HL-60 (cell line): Measurements from ENCODE around the gene TAP2.
"Not testable (repeated sequence)": the region's sequence is repeated elsewhere in the genome, so short reads cannot be mapped to it uniquely, and the experiment has no call there.

Experiments used
- GABPA ChIP-seq: IDR thresholded peaks from 2 replicates; pipeline ENCODE4 v1.6.1; 2012; ENCODE audit warnings: low read depth
- TF ChIP-seq, protein P1 (sequence below): IDR thresholded peaks from one replicate; pipeline ENCODE4 v1.5.1; 2011; ENCODE audit warnings: low read length, control low read depth, inconsistent platforms; ENCODE audit not compliant: insufficient read depth
- TF ChIP-seq, protein P2 (sequence below): IDR thresholded peaks from 2 replicates; pipeline ENCODE4 v1.6.1; 2012; ENCODE audit warnings: low read depth; ENCODE audit not compliant: insufficient replicate concordance

DNA sequence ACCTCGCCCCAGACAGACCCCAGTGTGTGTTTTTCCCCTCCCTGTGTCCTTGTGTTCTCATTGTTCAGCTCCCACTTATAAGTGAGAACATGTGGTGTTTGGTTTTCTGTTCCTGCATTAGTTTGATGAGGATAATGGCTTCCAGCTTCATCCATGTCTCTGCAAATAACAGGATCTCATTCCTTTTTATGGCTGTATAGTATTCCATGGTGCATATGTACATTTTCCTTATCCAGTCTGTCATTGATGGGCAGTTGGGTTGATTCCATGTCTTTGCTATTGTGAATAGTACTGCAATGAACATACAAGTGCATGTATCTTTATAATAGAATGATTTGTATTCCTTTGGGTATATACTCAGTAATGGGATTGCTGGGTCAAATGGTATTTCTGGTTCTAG is 35.4 kb upstream of the TAP2 start:
- TF ChIP-seq, protein P1, sequence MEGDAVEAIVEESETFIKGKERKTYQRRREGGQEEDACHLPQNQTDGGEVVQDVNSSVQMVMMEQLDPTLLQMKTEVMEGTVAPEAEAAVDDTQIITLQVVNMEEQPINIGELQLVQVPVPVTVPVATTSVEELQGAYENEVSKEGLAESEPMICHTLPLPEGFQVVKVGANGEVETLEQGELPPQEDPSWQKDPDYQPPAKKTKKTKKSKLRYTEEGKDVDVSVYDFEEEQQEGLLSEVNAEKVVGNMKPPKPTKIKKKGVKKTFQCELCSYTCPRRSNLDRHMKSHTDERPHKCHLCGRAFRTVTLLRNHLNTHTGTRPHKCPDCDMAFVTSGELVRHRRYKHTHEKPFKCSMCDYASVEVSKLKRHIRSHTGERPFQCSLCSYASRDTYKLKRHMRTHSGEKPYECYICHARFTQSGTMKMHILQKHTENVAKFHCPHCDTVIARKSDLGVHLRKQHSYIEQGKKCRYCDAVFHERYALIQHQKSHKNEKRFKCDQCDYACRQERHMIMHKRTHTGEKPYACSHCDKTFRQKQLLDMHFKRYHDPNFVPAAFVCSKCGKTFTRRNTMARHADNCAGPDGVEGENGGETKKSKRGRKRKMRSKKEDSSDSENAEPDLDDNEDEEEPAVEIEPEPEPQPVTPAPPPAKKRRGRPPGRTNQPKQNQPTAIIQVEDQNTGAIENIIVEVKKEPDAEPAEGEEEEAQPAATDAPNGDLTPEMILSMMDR: not testable (repeated sequence)
- TF ChIP-seq, protein P2, sequence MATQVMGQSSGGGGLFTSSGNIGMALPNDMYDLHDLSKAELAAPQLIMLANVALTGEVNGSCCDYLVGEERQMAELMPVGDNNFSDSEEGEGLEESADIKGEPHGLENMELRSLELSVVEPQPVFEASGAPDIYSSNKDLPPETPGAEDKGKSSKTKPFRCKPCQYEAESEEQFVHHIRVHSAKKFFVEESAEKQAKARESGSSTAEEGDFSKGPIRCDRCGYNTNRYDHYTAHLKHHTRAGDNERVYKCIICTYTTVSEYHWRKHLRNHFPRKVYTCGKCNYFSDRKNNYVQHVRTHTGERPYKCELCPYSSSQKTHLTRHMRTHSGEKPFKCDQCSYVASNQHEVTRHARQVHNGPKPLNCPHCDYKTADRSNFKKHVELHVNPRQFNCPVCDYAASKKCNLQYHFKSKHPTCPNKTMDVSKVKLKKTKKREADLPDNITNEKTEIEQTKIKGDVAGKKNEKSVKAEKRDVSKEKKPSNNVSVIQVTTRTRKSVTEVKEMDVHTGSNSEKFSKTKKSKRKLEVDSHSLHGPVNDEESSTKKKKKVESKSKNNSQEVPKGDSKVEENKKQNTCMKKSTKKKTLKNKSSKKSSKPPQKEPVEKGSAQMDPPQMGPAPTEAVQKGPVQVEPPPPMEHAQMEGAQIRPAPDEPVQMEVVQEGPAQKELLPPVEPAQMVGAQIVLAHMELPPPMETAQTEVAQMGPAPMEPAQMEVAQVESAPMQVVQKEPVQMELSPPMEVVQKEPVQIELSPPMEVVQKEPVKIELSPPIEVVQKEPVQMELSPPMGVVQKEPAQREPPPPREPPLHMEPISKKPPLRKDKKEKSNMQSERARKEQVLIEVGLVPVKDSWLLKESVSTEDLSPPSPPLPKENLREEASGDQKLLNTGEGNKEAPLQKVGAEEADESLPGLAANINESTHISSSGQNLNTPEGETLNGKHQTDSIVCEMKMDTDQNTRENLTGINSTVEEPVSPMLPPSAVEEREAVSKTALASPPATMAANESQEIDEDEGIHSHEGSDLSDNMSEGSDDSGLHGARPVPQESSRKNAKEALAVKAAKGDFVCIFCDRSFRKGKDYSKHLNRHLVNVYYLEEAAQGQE: not testable (repeated sequence)
- TF ChIP-seq GABPA: not testable (repeated sequence)
